Tibial nerve (tissue), 4 donors: Measurements from ENCODE around the gene SEMA4C. TPM values are rescaled to one million over a fixed set of nuclear protein-coding genes. Genes with fewer than 3 reads are reported as not detected.

Source experiments
- DNase-seq, 2 donors: peaks; one replicate each; pipeline ENCODE4 v3.0.0-alpha.2; 2019; ENCODE audit warnings: low spot score in 2 of 2
- H3K27ac ChIP-seq, 4 donors: fragments of 200-600 bp; sonication (generic) in 3 of 4; one replicate each; pipeline ENCODE4 v1.5.1; 2017 to 2019; ENCODE audit warnings: mild to moderate bottlenecking in 1 of 4
- H3K27me3 ChIP-seq, 2 donors: fragments of 200-600 bp; sonication (generic) in 1 of 2; one replicate each; pipeline versions ENCODE4 v1.5.1 to v1.6.0; 2017 to 2019
- H3K36me3 ChIP-seq, 3 donors: fragments of 200-600 bp; sonication (generic); one replicate each; pipeline ENCODE4 v1.5.1; 2018 to 2019
- H3K4me1 ChIP-seq, 4 donors: fragments of 200-600 bp; sonication (generic) in 3 of 4; one replicate each; pipeline ENCODE4 v1.5.1; 2017 to 2019
- H3K4me3 ChIP-seq, 4 donors: fragments of 200-600 bp; sonication (generic) in 3 of 4; one replicate each; pipeline ENCODE4 v1.5.1; 2017 to 2019; ENCODE audit warnings: mild to moderate bottlenecking in 1 of 4, moderate library complexity in 1 of 4
- H3K9me3 ChIP-seq, 4 donors: fragments of 200-600 bp; sonication (generic) in 3 of 4; one replicate each; pipeline ENCODE4 v1.5.1; 2017 to 2019
- CTCF ChIP-seq, 5 experiments: fragments of 200-600 bp in 3 of 5; fragments of 450-650 bp in 2 of 5; sonication (generic) in 3 of 5; IDR thresholded peaks; one replicate each; pipeline ENCODE4 v1.5.1; 2016 to 2019; ENCODE audit warnings: antibody characterized with exemption in 5 of 5, mild to moderate bottlenecking in 3 of 5, moderate library complexity in 2 of 5
- EP300 ChIP-seq, 2 donors: sonication (generic); formaldehyde crosslinking; IDR thresholded peaks; one replicate each; pipeline ENCODE4 v1.6.1; 2017; ENCODE audit warnings: antibody characterized with exemption in 2 of 2, mild to moderate bottlenecking in 1 of 2
- POLR2A ChIP-seq, 2 donors: fragments of 450-650 bp; IDR thresholded peaks; one replicate each; pipeline ENCODE4 v1.6.1; 2017; ENCODE audit warnings: antibody characterized with exemption in 2 of 2, mild to moderate bottlenecking in 2 of 2, moderate library complexity in 2 of 2
- WGBS, 2 donors: methylation state at CpG; one replicate each; pipeline ENCODE4 v1.1.5; 2018; 5-methylcytosine and 5-hydroxymethylcytosine counted together
- total RNA-seq, 4 donors: library from RNA; depleted of rRNA; stranded (reverse); fragments of >200 nt; gene quantifications; one replicate each; pipeline ENCODE4 v1.1.0, GENCODE V29; 2016

The SEMA4C gene
- total RNA-seq, 4 donors from 2014 or later: 120 to 181 (median 147) TPM

- DNase-seq: no peak
- Histone ChIP-seq H3K9me3 (no peaks in the 10 kb centered on the region), H3K27me3 (no peaks in the 10 kb centered on the region), H3K4me1 (peaks cover 0 to 47% (median 23%) of the 10 kb centered on the region in 4 donors), H3K36me3 (no peaks in the 10 kb centered on the region), H3K4me3 (no peak overlapping the region), H3K27ac (peak overlapping the region in 1 of 4 donors; percentile 2)
- TF ChIP-seq CTCF (IDR thresholded peaks at IDR 0.05): no peak
- no peak for TF ChIP-seq POLR2A (IDR thresholded peaks at IDR 0.05)
- no peak for TF ChIP-seq EP300 (IDR thresholded peaks at IDR 0.05)
- 81 to 93% methylated on average over 3 of the region's 3 CpGs for WGBS, 2 donors
Measured at GRCh38 chr2:96894151-96894531, 24.3 kb upstream of the SEMA4C start.

- Histone ChIP-seq H3K4me1 (peaks cover 0 to 53% (median 29%) of the 10 kb centered on the region in 4 donors), H3K9me3 (no peaks in the 10 kb centered on the region), H3K27ac (peak overlapping the region in 1 of 4 donors; percentile 2), H3K4me3 (no peak overlapping the region), H3K27me3 (no peaks in the 10 kb centered on the region), H3K36me3 (no peaks in the 10 kb centered on the region)
- DNase-seq: no peak
- WGBS, 2 donors: 87 to 91% methylated on average over 8 to 13 of the region's 16 CpGs
- TF ChIP-seq POLR2A (IDR thresholded peaks at IDR 0.05) (no peak), EP300 (IDR thresholded peaks at IDR 0.05) (no peak), CTCF (IDR thresholded peaks at IDR 0.05) (no peak)
Measured at GRCh38 chr2:96893289-96894150, 23.6 kb upstream of the SEMA4C start.

GRCh38 chr2:96891591-96892333, 21.9 kb upstream of the SEMA4C start:
- peak overlapping the region in 2 of 4 donors; percentile 18 to 55 for H3K27ac ChIP-seq
- no peak overlapping the region for H3K4me3 ChIP-seq
- WGBS, 2 donors: 66 to 74% methylated on average over 11 of the region's 11 CpGs
- H3K36me3 ChIP-seq: no peaks in the 10 kb centered on the region
- TF ChIP-seq POLR2A (IDR thresholded peaks at IDR 0.05) (no peak), EP300 (IDR thresholded peaks at IDR 0.05) (no peak), CTCF (IDR thresholded peaks at IDR 0.05) (no peak)
- H3K4me1 ChIP-seq: peaks cover 0 to 71% (median 46%) of the 10 kb centered on the region in 4 donors
- no peak for DNase-seq
- no peaks in the 10 kb centered on the region for H3K9me3 ChIP-seq
- no peaks in the 10 kb centered on the region for H3K27me3 ChIP-seq

GRCh38 chr2:96890726-96891385, 21.0 kb upstream of the SEMA4C start:
- H3K4me1 ChIP-seq: peaks cover 0 to 72% (median 46%) of the 10 kb centered on the region in 4 donors
- 62% methylated on average over 6 of the region's 6 CpGs for WGBS, 2 donors

More at GRCh38 chr2:96890726-96891385, 21.0 kb upstream of the SEMA4C start:
- H3K27me3 ChIP-seq: no peaks in the 10 kb centered on the region
- H3K4me3 ChIP-seq: no peak overlapping the region
- no peak for TF ChIP-seq EP300 (IDR thresholded peaks at IDR 0.05)
- no peak for TF ChIP-seq POLR2A (IDR thresholded peaks at IDR 0.05)
- TF ChIP-seq CTCF (IDR thresholded peaks at IDR 0.05): no peak
- H3K36me3 ChIP-seq: no peaks in the 10 kb centered on the region
- no peak for DNase-seq
- H3K27ac ChIP-seq: peak overlapping the region in 2 of 4 donors; percentile 23 to 55
- H3K9me3 ChIP-seq: no peaks in the 10 kb centered on the region
